Upper lobe of left lung (tissue), 4 donors: ENCODE results near the gene LCA5L.

ENCODE experiments used
- CTCF ChIP-seq, 6 experiments: fragments of 450-650 bp in 4 of 6; fragments of 200-600 bp in 2 of 6; sonication (generic) in 2 of 6; IDR thresholded peaks; one replicate each; pipeline ENCODE4 v1.5.1; 2016 to 2019; ENCODE audit warnings: antibody characterized with exemption in 6 of 6
- POLR2AphosphoS5 ChIP-seq, 2 donors: sonication (generic); formaldehyde crosslinking; IDR thresholded peaks; one replicate each; pipeline ENCODE4 v1.5.1; 2017; ENCODE audit warnings: antibody characterized with exemption in 2 of 2

GRCh38 chr21:39379986-39380891 is 65.3 kb downstream of the LCA5L start:
- no peak for TF ChIP-seq CTCF (IDR thresholded peaks at IDR 0.05)
- peak; percentile 70 to 91 for TF ChIP-seq POLR2AphosphoS5 (IDR thresholded peaks at IDR 0.05)
